Small intestine (tissue), 7 donors: ENCODE measurements around the gene CEP44. TPM values are rescaled to one million over a fixed set of nuclear protein-coding genes. Genes with fewer than 3 reads are reported as not detected.
"Not testable (repeated sequence)": the region's sequence is repeated elsewhere in the genome, so short reads cannot be mapped to it uniquely, and the experiment has no call there.

Experiments
- DNase-seq, 2 donors: peaks; one replicate each; pipeline versions ENCODE4 v3.0.0 to v3.0.0-alpha.2; 2013
- FAIRE-seq: peaks from 2 replicates; lab custom pipeline; 2012; peaks lifted over from hg19 to GRCh38; lab: Jason Lieb, UNC
- H3K27ac ChIP-seq, 3 donors: one replicate each; pipeline ENCODE4 v1.5.1; 2013; ENCODE audit warnings: low read length in 2 of 3, mild to moderate bottlenecking in 2 of 3, control low read depth in 1 of 3, inconsistent platforms in 1 of 3, low read depth in 1 of 3, moderate library complexity in 1 of 3
- H3K27me3 ChIP-seq, 3 donors: one replicate each; pipeline ENCODE4 v1.6.1; 2013; ENCODE audit warnings: low read length in 3 of 3, inconsistent platforms in 1 of 3; ENCODE audit not compliant: control insufficient read depth in 3 of 3, insufficient read depth in 3 of 3
- H3K36me3 ChIP-seq, 3 donors: one replicate each; pipeline ENCODE4 v1.6.1; 2013; ENCODE audit warnings: low read length in 3 of 3, inconsistent platforms in 1 of 3, low read depth in 1 of 3, mild to moderate bottlenecking in 1 of 3, moderate library complexity in 1 of 3; ENCODE audit not compliant: control insufficient read depth in 3 of 3, insufficient read depth in 2 of 3
- H3K4me1 ChIP-seq, 3 donors: one replicate each; pipeline ENCODE4 v1.6.1; 2013; ENCODE audit warnings: low read length in 2 of 3, inconsistent platforms in 1 of 3, low read depth in 1 of 3, mild to moderate bottlenecking in 1 of 3, moderate library complexity in 1 of 3; ENCODE audit not compliant: control insufficient read depth in 3 of 3, insufficient read depth in 2 of 3
- H3K4me3 ChIP-seq, 3 donors: one replicate each; pipeline ENCODE4 v1.5.1; 2013; ENCODE audit warnings: low read length in 3 of 3, control low read depth in 1 of 3, inconsistent platforms in 1 of 3, low read depth in 1 of 3, mild to moderate bottlenecking in 1 of 3, moderate library complexity in 1 of 3
- H3K9me3 ChIP-seq, 2 donors: one replicate each; pipeline ENCODE4 v1.6.1; 2013; ENCODE audit warnings: low read depth in 1 of 2, low read length in 1 of 2; ENCODE audit not compliant: control insufficient read depth in 2 of 2, insufficient read depth in 1 of 2
- WGBS, 3 donors: extraction: QIAGEN DNeasy Blood & Tissue Kit; methylation state at CpG; one replicate each; pipeline ENCODE4 v1.1.7; 2013; 5-methylcytosine and 5-hydroxymethylcytosine counted together
- polyA plus RNA-seq, 4 donors: library from polyadenylated mRNA; stranded (reverse) in 3 of 4; unstranded in 1 of 4; fragments of 200-250 nt in 3 of 4; fragments of 120-200 nt in 1 of 4; gene quantifications; one replicate each; pipeline versions ENCODE4 v1.2.1 to v1.2.3, GENCODE V29; 2013
- donor health status: healthy with polysubstance abuse.
- donor health status: control.
- donor health status: control.
- donor health status: Bipolar disorder and iron deficiency.
- donor health status: healthy.

Gene CEP44
- polyA plus RNA-seq, 4 donors: 4.1 to 21.2 (median 5.5) TPM

- no peaks in the 10 kb centered on the region for H3K4me1 ChIP-seq
- H3K36me3 ChIP-seq: peaks cover 0 to 4% (median 3%) of the 10 kb centered on the region in 3 donors
- 88 to 96% (median 89%) methylated on average over 1 of the region's 1 CpG for WGBS, 3 donors
- no peak overlapping the region for H3K4me3 ChIP-seq
- no peaks in the 10 kb centered on the region for H3K27me3 ChIP-seq
- no peak for FAIRE-seq
- no peak for DNase-seq
- H3K27ac ChIP-seq: no peak overlapping the region
- no peaks in the 10 kb centered on the region for H3K9me3 ChIP-seq
These were observed 29.1 kb upstream of the CEP44 start for GRCh38 chr4:174254613-174255012.

- no peak overlapping the region for H3K4me3 ChIP-seq
- FAIRE-seq (peak; percentile 83), DNase-seq (no peak)
- H3K27me3 ChIP-seq: no peaks in the 10 kb centered on the region
- no peaks in the 10 kb centered on the region for H3K4me1 ChIP-seq
- no peak overlapping the region for H3K27ac ChIP-seq
- peaks cover 0 to 4% (median 3%) of the 10 kb centered on the region in 3 donors for H3K36me3 ChIP-seq
- WGBS, 3 donors: 54 to 94% (median 90%) methylated on average over 1 of the region's 1 CpG
- no peaks in the 10 kb centered on the region for H3K9me3 ChIP-seq
These were observed 28.3 kb upstream of the CEP44 start for GRCh38 chr4:174255374-174255773.

- Histone ChIP-seq H3K9me3 (no peaks in the 10 kb centered on the region), H3K36me3 (peaks cover 0 to 4% (median 3%) of the 10 kb centered on the region in 3 donors), H3K27ac (no peak overlapping the region), H3K4me1 (no peaks in the 10 kb centered on the region), H3K27me3 (no peaks in the 10 kb centered on the region), H3K4me3 (no peak overlapping the region)
- FAIRE-seq: no peak
- WGBS, 3 donors: 73 to 94% (median 92%) methylated on average over 5 of the region's 5 CpGs
- DNase-seq: no peak
These were observed 27.9 kb upstream of the CEP44 start for GRCh38 chr4:174255786-174256185.

- H3K4me3 ChIP-seq: no peak overlapping the region
- no peaks in the 10 kb centered on the region for H3K4me1 ChIP-seq
- H3K27ac ChIP-seq: no peak overlapping the region
- WGBS, 3 donors: 67 to 97% (median 89%) methylated on average over 1 of the region's 1 CpG
- no peaks in the 10 kb centered on the region for H3K9me3 ChIP-seq
- peaks cover 0 to 4% (median 3%) of the 10 kb centered on the region in 3 donors for H3K36me3 ChIP-seq
- FAIRE-seq (peak; percentile 78), DNase-seq (no peak)
- H3K27me3 ChIP-seq: no peaks in the 10 kb centered on the region
These were observed 27.4 kb upstream of the CEP44 start for GRCh38 chr4:174256277-174256713.

GRCh38 chr4:174259580-174259979, 24.1 kb upstream of the CEP44 start:
- Histone ChIP-seq H3K4me1 (no peaks in the 10 kb centered on the region), H3K36me3 (peaks cover 0 to 5% (median 2%) of the 10 kb centered on the region in 3 donors), H3K27ac (no peak overlapping the region), H3K27me3 (no peaks in the 10 kb centered on the region), H3K9me3 (no peaks in the 10 kb centered on the region), H3K4me3 (no peak overlapping the region)
- no peak for FAIRE-seq
- no peak for DNase-seq

- 9 to 41% (median 18%) methylated on average over 3 of the region's 3 CpGs for WGBS, 3 donors
- H3K27ac ChIP-seq: peak overlapping the region in 1 of 3 donors; percentile 52
- DNase-seq: peak; percentile 67 to 77
- no peaks in the 10 kb centered on the region for H3K4me1 ChIP-seq
- H3K36me3 ChIP-seq: peaks cover 0 to 5% (median 2%) of the 10 kb centered on the region in 3 donors
- peak; percentile 94 for FAIRE-seq
- no peaks in the 10 kb centered on the region for H3K9me3 ChIP-seq
- no peak overlapping the region for H3K4me3 ChIP-seq
- no peaks in the 10 kb centered on the region for H3K27me3 ChIP-seq
These were observed 23.6 kb upstream of the CEP44 start for GRCh38 chr4:174260099-174260498.

- peak; percentile 98 for FAIRE-seq
- not testable (repeated sequence) for H3K27me3 ChIP-seq, H3K36me3 ChIP-seq, H3K4me1 ChIP-seq, H3K27ac ChIP-seq, H3K4me3 ChIP-seq, H3K9me3 ChIP-seq, DNase-seq
- WGBS, 3 donors: 42 to 59% (median 56%) methylated on average over 1 of the region's 1 CpG
These were observed 22.3 kb upstream of the CEP44 start for GRCh38 chr4:174261432-174261831.

GRCh38 chr4:174262624-174263444, 20.9 kb upstream of the CEP44 start:
- H3K27me3 ChIP-seq: no peaks in the 10 kb centered on the region
- FAIRE-seq (no peak), DNase-seq (no peak)
- no peak overlapping the region for H3K4me3 ChIP-seq
- peak overlapping the region in 1 of 3 donors; percentile 0 for H3K27ac ChIP-seq
- no peaks in the 10 kb centered on the region for H3K4me1 ChIP-seq
- 81 to 85% (median 84%) methylated on average over 6 of the region's 6 CpGs for WGBS, 3 donors
- H3K36me3 ChIP-seq: peaks cover 0 to 2% (median 0%) of the 10 kb centered on the region in 3 donors
- no peaks in the 10 kb centered on the region for H3K9me3 ChIP-seq
